ENCODE data around the gene CHADL. TPM values are rescaled to one million over a fixed set of nuclear protein-coding genes. Genes with fewer than 3 reads are reported as not detected.
A peak's percentile ranks its signal among the peaks of the same experiment; 100 is the strongest.
"Not testable (repeated sequence)": the region's sequence is repeated elsewhere in the genome, so short reads cannot be mapped to it uniquely, and the experiment has no call there.

The CHADL gene
- total and polyA plus RNA-seq, 7 experiments from 2014 or later: 0.31 to 1.8 (median 0.92) TPM

DNA sequence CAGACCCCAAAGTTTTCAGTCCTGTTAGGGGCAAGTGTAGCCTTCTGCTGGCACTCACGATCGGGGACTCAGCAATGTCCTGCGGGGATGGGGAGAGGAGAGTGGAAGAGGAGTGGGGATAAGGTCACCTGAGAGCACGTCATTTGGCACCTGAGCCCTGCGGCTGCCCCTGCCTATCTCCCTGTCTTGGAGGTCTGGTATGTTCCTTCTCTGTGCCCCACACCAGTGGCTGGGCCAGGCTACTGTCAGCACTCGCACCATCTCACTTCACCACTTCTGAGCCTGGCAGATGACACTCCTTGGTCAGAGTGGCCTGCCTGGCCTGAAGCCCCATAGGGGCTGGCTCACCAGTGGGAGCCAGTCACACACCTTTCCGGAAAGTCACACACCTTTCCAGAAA, 20.1 kb upstream of the CHADL start:
- Histone ChIP-seq H3K4me3 (ENCODE audit: low read length) (no peak overlapping the region), H3K27me3 (ENCODE audit: control insufficient read depth in 2 of 2, insufficient read depth in 2 of 2, low read length in 2 of 2) (no peaks in the 10 kb centered on the region), H3K9me3 (ENCODE audit: control insufficient read depth in 2 of 3, low read length in 3 of 3) (no peaks in the 10 kb centered on the region), H3K4me1 (ENCODE audit: control insufficient read depth in 2 of 2, insufficient read depth in 2 of 2, low read length in 2 of 2) (no peaks in the 10 kb centered on the region), H3K36me3 (ENCODE audit: control insufficient read depth in 2 of 3, insufficient read depth in 3 of 3, low read length in 3 of 3) (peaks cover 6 to 99% (median 33%) of the 10 kb centered on the region in 3 experiments), H3K27ac (ENCODE audit: low read depth, low read length) (no peak overlapping the region)
- Mint-ChIP-seq H3K27ac (no peak overlapping the region), H3K27me3 (no peaks in the 10 kb centered on the region), H3K36me3 (peaks cover 0 to 36% (median 5%) of the 10 kb centered on the region in 5 donors), H3K4me1 (peaks cover 0 to 2% (median 0%) of the 10 kb centered on the region in 7 donors), H3K4me3 (no peak overlapping the region), H3K9me3 (peaks cover 0 to 3% (median 0%) of the 10 kb centered on the region in 11 donors)
- ChIA-PET CTCF (no interaction called here), POLR2A (no interaction called here)
- no peak for ATAC-seq
- no peak for DNase-seq
- intact Hi-C loops (cut with micrococcal nuclease): no loop called here

DNA sequence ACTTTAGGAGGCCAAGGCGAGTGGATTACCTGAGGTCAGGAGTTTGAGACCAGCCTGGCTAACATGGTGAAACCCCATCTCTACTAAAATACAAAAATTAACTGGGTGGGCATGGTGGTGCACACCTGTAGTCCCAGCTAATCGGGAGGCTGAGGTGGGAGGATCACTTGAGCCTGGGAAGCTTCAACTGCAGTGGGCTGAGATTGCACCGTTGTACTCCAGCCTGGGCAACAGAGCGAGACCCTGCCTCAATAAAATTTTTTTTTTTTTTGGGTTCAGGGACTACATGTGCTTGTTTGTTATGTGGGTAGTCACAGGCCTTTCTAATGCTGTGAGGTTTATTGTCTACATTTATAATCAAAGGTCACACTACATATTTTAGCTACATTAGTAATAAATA, 19.0 kb upstream of the CHADL start:
- DNase-seq; H3K9me3 ChIP-seq (ENCODE audit: control insufficient read depth in 2 of 3, low read length in 3 of 3); intact Hi-C loops (cut with micrococcal nuclease); H3K27ac ChIP-seq (ENCODE audit: low read depth, low read length); ATAC-seq; H3K4me1 Mint-ChIP-seq; H3K9me3 Mint-ChIP-seq; CTCF ChIA-PET; H3K27me3 ChIP-seq (ENCODE audit: control insufficient read depth in 2 of 2, insufficient read depth in 2 of 2, low read length in 2 of 2); H3K4me3 Mint-ChIP-seq; H3K27ac Mint-ChIP-seq; H3K27me3 Mint-ChIP-seq; H3K4me1 ChIP-seq (ENCODE audit: control insufficient read depth in 2 of 2, insufficient read depth in 2 of 2, low read length in 2 of 2); H3K4me3 ChIP-seq (ENCODE audit: low read length): not testable (repeated sequence)
- H3K36me3 ChIP-seq (ENCODE audit: control insufficient read depth in 2 of 3, insufficient read depth in 3 of 3, low read length in 3 of 3): peaks cover 6 to 100% (median 31%) of the 10 kb centered on the region in 3 experiments
- H3K36me3 Mint-ChIP-seq: peaks cover 0 to 31% (median 5%) of the 10 kb centered on the region in 5 donors
- POLR2A ChIA-PET: interaction anchor here (0.7 to 0.9 kb wide), 2 partner anchors 15 to 438 kb away, joined by 3 to 6 read pairs; no protein-coding TSS in a partner anchor

DNA sequence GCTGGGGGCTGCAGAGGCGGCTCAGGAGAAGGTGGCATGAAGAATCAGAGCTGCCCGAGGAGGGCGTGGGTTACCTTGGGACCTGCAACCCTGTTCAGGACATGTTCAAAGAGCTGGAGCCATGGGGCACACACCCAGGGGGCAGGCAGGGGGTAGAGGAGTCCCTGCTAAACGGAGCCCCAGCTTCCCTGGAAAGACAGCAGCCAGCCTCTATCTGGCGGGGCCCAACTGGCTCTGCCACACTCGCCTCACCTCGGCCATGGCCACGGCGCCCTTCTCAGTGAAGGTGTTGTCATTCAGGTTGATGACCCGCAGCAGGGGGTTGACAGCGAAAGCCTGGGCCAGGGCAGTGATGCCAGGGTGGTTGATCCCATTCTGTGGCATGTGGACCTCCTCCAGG, 17.0 kb upstream of the CHADL start:
- ChIA-PET CTCF (no interaction called here), POLR2A (no interaction called here)
- Histone ChIP-seq H3K4me3 (ENCODE audit: low read length) (no peak overlapping the region), H3K36me3 (ENCODE audit: control insufficient read depth in 2 of 3, insufficient read depth in 3 of 3, low read length in 3 of 3) (peaks cover 0 to 96% (median 26%) of the 10 kb centered on the region in 3 experiments), H3K27me3 (ENCODE audit: control insufficient read depth in 2 of 2, insufficient read depth in 2 of 2, low read length in 2 of 2) (no peaks in the 10 kb centered on the region), H3K4me1 (ENCODE audit: control insufficient read depth in 2 of 2, insufficient read depth in 2 of 2, low read length in 2 of 2) (no peaks in the 10 kb centered on the region), H3K9me3 (ENCODE audit: control insufficient read depth in 2 of 3, low read length in 3 of 3) (no peaks in the 10 kb centered on the region), H3K27ac (ENCODE audit: low read depth, low read length) (no peak overlapping the region)
- peaks cover 0 to 3% (median 0%) of the 10 kb centered on the region in 11 donors for H3K9me3 Mint-ChIP-seq
- H3K4me1 Mint-ChIP-seq: peaks cover 0 to 2% (median 0%) of the 10 kb centered on the region in 7 donors
- intact Hi-C loops (cut with micrococcal nuclease): no loop called here
- H3K27me3 Mint-ChIP-seq: no peaks in the 10 kb centered on the region
- no peak overlapping the region for H3K4me3 Mint-ChIP-seq
- no peak overlapping the region for H3K27ac Mint-ChIP-seq
- peaks cover 0 to 27% (median 5%) of the 10 kb centered on the region in 5 donors for H3K36me3 Mint-ChIP-seq
- DNase-seq: no peak
- ATAC-seq: no peak

DNA sequence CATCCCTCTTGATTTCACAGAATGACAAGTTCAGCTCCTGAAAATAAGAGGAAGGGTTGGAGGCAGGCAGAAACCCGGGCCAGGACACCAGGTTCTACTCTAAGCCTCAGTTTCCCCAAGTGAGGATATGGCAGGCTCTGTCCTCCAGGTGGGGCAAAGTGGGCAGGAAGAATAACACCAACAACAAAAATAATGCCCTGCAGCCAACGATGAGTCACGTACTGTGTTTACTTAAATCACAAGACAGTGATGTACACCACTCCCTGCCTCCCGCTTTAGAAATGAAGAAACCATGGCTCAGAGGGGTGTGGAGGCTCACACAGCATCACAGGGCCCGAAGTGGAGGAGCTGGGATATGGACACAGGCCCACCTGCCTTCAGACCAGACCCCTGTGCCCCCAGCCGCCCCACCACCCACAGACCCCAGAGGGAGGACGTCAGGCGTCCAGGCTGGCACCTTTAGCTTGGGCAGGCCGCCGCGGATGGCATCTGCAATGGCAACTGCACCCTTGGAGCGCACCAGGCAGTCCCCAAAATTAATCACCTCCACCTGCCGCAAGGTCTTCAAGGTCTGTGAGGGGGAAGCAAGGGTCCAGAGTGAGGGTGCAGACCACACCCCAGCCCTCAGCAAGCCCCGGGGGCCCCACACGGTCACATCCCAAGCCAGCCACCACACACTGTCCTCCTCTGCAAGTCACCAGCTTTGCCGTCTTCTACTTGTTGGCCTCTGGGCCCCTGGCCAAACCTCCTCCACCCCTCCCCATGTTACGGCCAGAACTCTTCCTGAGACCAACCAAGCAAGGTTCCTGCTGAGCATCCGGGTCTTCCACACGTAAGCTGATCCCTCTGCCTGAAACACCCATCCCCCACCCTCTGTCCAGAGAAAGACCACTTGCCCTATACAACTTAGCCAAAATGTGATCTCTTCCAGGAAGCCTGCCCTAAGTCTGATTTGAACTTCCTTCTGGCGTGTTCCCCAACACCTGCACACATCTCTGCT, 15.8 kb upstream of the CHADL start:
- H3K4me3 Mint-ChIP-seq: no peak overlapping the region
- ATAC-seq (no peak), DNase-seq (no peak)
- POLR2A ChIA-PET: no interaction called here
- H3K27ac Mint-ChIP-seq: peak overlapping the region in 2 of 9 donors; percentile 30 to 43
- no peaks in the 10 kb centered on the region for H3K4me1 ChIP-seq (ENCODE audit: control insufficient read depth in 2 of 2, insufficient read depth in 2 of 2, low read length in 2 of 2)
- H3K9me3 ChIP-seq (ENCODE audit: control insufficient read depth in 2 of 3, low read length in 3 of 3): no peaks in the 10 kb centered on the region
- H3K27me3 Mint-ChIP-seq: no peaks in the 10 kb centered on the region
- H3K4me3 ChIP-seq (ENCODE audit: low read length): no peak overlapping the region
- intact Hi-C loops (cut with micrococcal nuclease): no loop called here
- peaks cover 0 to 94% (median 23%) of the 10 kb centered on the region in 3 experiments for H3K36me3 ChIP-seq (ENCODE audit: control insufficient read depth in 2 of 3, insufficient read depth in 3 of 3, low read length in 3 of 3)
- H3K27me3 ChIP-seq (ENCODE audit: control insufficient read depth in 2 of 2, insufficient read depth in 2 of 2, low read length in 2 of 2): no peaks in the 10 kb centered on the region
- CTCF ChIA-PET: interaction anchor here (1.1 kb wide), 1 partner anchor 302 kb away, joined by 4 read pairs; no protein-coding TSS in a partner anchor
- H3K36me3 Mint-ChIP-seq: peaks cover 0 to 32% (median 5%) of the 10 kb centered on the region in 5 donors
- peaks cover 0 to 3% (median 0%) of the 10 kb centered on the region in 11 donors for H3K9me3 Mint-ChIP-seq
- H3K4me1 Mint-ChIP-seq: peaks cover 0 to 2% (median 0%) of the 10 kb centered on the region in 7 donors
- no peak overlapping the region for H3K27ac ChIP-seq (ENCODE audit: low read depth, low read length)

DNA sequence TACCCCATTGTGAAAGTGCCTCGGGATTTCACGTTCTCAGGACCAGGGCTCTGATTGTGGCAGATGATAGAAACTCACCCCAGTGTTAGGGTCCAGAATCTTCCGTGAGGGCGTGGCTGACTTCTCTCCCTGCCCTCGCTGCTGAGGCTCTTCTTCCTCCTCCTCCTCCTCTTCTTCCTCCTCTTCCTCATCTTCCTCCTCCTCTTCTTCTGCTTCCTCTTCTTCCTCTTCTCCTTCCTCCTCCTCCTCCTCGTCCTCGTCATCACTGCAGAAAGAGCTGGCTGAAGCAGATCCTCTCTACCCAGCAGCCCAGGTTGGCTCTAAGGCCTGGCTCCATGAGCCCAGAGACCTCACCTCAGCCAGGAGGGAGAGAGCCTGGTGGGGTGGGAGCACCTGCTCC, 13.5 kb upstream of the CHADL start:
- peaks cover 6 to 94% (median 23%) of the 10 kb centered on the region in 3 experiments for H3K36me3 ChIP-seq (ENCODE audit: control insufficient read depth in 2 of 3, insufficient read depth in 3 of 3, low read length in 3 of 3)
- Mint-ChIP-seq H3K4me1 (peaks cover 0 to 2% (median 0%) of the 10 kb centered on the region in 7 donors), H3K27ac (peak overlapping the region in 2 of 9 donors; percentile 6 to 41), H3K36me3 (peaks cover 4 to 42% (median 5%) of the 10 kb centered on the region in 5 donors), H3K9me3 (peaks cover 0 to 3% (median 0%) of the 10 kb centered on the region in 11 donors), H3K27me3 (no peaks in the 10 kb centered on the region), H3K4me3 (peak overlapping the region in 1 of 10 donors; percentile 33)
- DNase-seq: no peak
- H3K27ac ChIP-seq (ENCODE audit: low read depth, low read length): no peak overlapping the region
- H3K9me3 ChIP-seq (ENCODE audit: control insufficient read depth in 2 of 3, low read length in 3 of 3): no peaks in the 10 kb centered on the region
- H3K4me1 ChIP-seq (ENCODE audit: control insufficient read depth in 2 of 2, insufficient read depth in 2 of 2, low read length in 2 of 2): no peaks in the 10 kb centered on the region
- H3K4me3 ChIP-seq (ENCODE audit: low read length): no peak overlapping the region
- ChIA-PET POLR2A (no interaction called here), CTCF (no interaction called here)
- intact Hi-C loops (cut with micrococcal nuclease): no loop called here
- ATAC-seq: no peak
- H3K27me3 ChIP-seq (ENCODE audit: control insufficient read depth in 2 of 2, insufficient read depth in 2 of 2, low read length in 2 of 2): no peaks in the 10 kb centered on the region

DNA sequence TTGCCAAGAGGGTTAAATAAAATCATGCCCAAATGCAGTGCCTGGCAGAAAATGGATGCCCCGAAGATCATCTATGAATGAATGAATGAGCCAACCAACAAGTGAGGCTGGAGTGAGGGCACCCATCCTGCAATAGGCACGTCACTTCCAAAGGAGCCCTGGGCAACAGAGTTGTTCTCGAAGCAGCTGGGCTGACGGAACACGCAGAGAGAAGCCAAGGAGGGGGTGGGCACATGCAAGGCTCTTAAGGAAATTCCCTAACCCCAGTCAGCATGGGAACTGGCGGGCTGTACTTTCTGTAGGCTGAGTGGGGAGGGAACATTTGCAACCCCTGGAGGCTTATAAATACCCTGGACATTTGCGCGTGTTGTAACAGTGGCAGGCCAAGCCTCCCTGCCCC, 11.6 kb upstream of the CHADL start:
- Histone ChIP-seq H3K27me3 (ENCODE audit: control insufficient read depth in 2 of 2, insufficient read depth in 2 of 2, low read length in 2 of 2) (no peaks in the 10 kb centered on the region), H3K4me1 (ENCODE audit: control insufficient read depth in 2 of 2, insufficient read depth in 2 of 2, low read length in 2 of 2) (no peaks in the 10 kb centered on the region), H3K4me3 (ENCODE audit: low read length) (no peak overlapping the region), H3K9me3 (ENCODE audit: control insufficient read depth in 2 of 3, low read length in 3 of 3) (no peaks in the 10 kb centered on the region), H3K27ac (ENCODE audit: low read depth, low read length) (no peak overlapping the region), H3K36me3 (ENCODE audit: control insufficient read depth in 2 of 3, insufficient read depth in 3 of 3, low read length in 3 of 3) (peaks cover 6 to 94% (median 27%) of the 10 kb centered on the region in 3 experiments)
- Mint-ChIP-seq H3K4me3 (no peak overlapping the region), H3K9me3 (no peaks in the 10 kb centered on the region), H3K27ac (no peak overlapping the region), H3K4me1 (peaks cover 0 to 2% (median 0%) of the 10 kb centered on the region in 7 donors), H3K27me3 (no peaks in the 10 kb centered on the region), H3K36me3 (peaks cover 2 to 34% (median 7%) of the 10 kb centered on the region in 5 donors)
- POLR2A ChIA-PET: interaction anchor here (0.6 kb wide), 1 partner anchor 260 kb away, joined by 5 read pairs; no protein-coding TSS in a partner anchor
- DNase-seq: no peak
- no peak for ATAC-seq
- CTCF ChIA-PET: no interaction called here
- intact Hi-C loops (cut with micrococcal nuclease): no loop called here

All from naive thymus-derived CD4-positive, alpha-beta T cell (primary cell).